PC-9 (cell line): ENCODE results near the gene DGKG.

Experiments
- EZH2 ChIP-seq: fragments of 200-600 bp; sonication (generic); IDR thresholded peaks from 2 replicates; pipeline ENCODE4 v1.8.0; 2017; ENCODE audit warnings: antibody characterized with exemption, low read depth
- TF ChIP-seq, protein P1 (sequence below): fragments of 200-600 bp; sonication (generic); conservative IDR thresholded peaks from 2 replicates; pipeline ENCODE4 v1.6.1; 2017; ENCODE audit warnings: mixed run types, antibody characterized with exemption, mild to moderate bottlenecking, moderate library complexity

DNA sequence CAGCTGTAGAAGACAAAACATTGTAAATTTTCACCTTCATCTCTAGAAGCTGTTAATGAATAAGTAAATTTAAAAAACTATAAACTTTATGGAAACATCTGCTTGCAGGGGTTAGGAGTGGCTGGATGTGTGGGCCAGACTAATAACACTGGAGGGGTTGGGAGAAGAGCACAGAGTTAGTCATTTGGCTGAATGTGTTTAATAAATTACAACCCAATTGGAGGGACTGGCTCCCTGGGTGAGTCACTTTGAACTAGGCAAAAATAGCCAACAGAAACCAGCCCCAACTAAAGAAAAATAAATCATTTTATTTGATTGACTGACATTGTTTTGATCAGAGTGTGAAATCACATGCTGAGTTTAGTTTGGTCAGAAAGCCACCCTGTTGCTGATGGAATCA is 21.8 kb downstream of the DGKG start:
- TF ChIP-seq, protein P1, sequence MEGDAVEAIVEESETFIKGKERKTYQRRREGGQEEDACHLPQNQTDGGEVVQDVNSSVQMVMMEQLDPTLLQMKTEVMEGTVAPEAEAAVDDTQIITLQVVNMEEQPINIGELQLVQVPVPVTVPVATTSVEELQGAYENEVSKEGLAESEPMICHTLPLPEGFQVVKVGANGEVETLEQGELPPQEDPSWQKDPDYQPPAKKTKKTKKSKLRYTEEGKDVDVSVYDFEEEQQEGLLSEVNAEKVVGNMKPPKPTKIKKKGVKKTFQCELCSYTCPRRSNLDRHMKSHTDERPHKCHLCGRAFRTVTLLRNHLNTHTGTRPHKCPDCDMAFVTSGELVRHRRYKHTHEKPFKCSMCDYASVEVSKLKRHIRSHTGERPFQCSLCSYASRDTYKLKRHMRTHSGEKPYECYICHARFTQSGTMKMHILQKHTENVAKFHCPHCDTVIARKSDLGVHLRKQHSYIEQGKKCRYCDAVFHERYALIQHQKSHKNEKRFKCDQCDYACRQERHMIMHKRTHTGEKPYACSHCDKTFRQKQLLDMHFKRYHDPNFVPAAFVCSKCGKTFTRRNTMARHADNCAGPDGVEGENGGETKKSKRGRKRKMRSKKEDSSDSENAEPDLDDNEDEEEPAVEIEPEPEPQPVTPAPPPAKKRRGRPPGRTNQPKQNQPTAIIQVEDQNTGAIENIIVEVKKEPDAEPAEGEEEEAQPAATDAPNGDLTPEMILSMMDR = no peak
- no peak for TF ChIP-seq EZH2
